NCI-H345 treated with DMSO at 0.1 percent for 48 hours (cell line): ENCODE results near the gene AP3B1.
A peak's percentile ranks its signal among the peaks of the same experiment; 100 is the strongest.

Source experiments
- DNase-seq: peaks from one replicate; lab custom pipeline; 2025; ENCODE audit not compliant: unreplicated experiment; lab: John Stamatoyannopoulos, UW

Gene AP3B1

DNA sequence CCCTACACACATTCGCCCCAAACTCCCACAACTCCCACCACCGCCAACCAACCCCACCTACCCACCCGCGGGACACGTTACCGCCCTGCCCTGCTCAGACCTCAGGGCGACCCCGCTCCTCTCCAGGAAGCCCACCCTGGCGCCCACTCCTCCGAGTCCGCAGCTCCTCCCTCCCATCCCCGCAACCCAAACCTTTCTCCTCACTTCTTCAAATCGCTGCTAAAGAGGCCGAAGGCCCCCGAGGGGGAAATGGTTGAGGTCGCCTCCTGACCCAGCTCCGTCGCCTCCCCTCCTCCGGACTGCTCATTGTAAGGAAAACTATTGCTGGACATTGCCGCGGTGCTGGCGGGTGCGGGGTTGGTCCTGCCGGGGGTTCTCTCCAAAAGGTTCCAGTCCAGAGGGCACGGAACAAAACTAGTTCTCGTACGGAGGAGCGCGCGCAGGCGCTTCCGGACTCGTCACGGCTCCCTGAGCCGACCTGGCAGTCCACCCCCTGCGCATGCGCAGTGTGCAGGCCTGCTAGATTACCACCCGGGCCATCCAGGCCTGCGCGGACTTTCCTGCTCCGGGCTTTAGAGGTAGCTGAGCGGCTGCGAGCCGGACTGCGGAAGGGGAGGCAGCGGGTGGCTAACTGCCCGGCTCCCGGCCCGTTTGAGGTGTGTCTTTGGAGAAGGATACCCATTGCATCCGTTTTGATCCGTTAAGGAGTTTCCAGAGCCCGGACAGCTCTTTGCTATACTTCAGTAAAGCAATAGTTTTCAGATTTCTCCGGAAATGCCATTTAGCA is at the start of gene AP3B1:
TSS of gene AP3B1 (minus strand) at position 451 of the 787 bp plus-strand sequence. CDS start at position 332, 119 bp downstream.
- DNase-seq: peak; percentile 92

DNA sequence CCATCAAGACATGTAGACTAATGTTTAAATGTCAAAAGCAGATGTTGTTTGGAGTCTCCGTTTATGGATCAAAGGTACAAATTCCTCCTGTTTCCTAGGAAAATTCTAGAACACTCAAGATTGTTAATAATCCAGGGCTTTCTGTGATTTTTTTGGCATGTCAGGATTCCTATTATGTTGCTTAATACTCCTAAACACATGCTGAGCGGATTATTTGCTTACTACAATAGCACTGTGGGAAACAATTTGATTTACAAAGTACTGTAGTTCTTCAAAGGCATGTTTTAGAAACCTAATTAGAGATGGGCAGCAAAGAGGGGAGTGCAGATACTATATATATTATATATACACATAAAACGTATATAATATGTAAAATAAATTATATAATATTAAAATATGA is 46.9 kb upstream of the AP3B1 start:
- DNase-seq: no peak

- no peak for DNase-seq
Measured at GRCh38 chr5:78339617-78340436, 45.3 kb upstream of the AP3B1 start.

DNA sequence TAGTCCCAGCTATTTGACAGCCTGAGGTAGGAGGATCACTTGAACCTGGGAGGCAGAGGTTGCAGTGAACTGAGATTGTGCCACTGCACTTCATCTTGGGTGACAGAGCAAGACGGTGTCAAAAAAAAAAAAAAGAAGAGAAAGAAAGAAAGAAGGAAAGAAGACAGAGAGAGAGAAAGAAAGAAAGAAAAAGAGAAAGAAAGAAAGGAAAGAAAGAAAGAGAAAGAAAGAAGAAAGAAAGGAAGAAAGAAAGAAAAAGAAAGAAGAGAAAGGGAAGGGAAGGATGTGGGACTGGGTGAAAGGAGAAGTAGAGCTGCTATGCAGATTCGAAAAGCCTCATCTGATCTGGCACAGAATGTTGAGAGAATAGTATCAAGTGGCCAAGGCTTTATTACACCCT is 42.2 kb upstream of the AP3B1 start:
- DNase-seq: no peak

DNA sequence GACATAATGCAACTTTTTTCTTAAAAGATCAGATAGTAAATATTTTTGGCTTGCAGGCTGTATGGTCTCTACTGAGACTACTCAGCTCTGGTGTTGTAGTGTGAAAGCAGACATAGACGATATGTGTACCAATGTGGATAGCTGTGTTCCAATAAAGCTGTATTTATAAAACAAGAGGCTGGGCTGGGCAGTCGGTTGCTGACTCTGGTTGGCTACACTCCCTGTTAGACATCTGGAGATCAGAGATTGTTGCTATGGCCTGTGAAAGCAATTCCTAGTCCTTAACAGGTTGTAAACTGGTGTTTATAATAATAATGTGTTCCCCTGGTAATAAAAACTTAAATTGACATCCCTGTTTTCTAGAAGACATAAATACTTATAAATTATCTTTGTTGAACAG is 41.5 kb upstream of the AP3B1 start:
- no peak for DNase-seq

DNA sequence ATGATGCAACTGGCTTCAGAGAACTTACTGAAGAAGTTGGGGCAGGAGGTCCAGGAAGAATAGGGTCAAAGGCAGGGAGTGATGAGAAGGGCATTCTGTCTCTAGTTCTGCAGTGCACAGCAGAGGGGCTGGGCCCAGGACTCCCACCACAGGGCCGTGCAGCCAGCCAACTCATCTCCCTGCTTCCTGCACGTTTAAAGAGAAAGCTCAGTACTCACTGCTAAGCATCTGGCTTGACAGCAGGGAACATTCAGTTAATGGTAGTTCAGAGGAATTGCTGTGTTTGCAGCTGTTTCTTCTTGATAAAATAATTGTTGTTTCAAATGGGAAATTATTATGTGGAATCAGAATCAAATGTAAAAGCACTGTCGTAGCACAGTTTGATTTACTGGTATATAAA is 40.3 kb upstream of the AP3B1 start:
- DNase-seq: no peak

GRCh38 chr5:78331523-78332080 is 37.1 kb upstream of the AP3B1 start:
- no peak for DNase-seq

- DNase-seq: no peak
Measured at GRCh38 chr5:78328585-78329173, 34.2 kb upstream of the AP3B1 start.

DNA sequence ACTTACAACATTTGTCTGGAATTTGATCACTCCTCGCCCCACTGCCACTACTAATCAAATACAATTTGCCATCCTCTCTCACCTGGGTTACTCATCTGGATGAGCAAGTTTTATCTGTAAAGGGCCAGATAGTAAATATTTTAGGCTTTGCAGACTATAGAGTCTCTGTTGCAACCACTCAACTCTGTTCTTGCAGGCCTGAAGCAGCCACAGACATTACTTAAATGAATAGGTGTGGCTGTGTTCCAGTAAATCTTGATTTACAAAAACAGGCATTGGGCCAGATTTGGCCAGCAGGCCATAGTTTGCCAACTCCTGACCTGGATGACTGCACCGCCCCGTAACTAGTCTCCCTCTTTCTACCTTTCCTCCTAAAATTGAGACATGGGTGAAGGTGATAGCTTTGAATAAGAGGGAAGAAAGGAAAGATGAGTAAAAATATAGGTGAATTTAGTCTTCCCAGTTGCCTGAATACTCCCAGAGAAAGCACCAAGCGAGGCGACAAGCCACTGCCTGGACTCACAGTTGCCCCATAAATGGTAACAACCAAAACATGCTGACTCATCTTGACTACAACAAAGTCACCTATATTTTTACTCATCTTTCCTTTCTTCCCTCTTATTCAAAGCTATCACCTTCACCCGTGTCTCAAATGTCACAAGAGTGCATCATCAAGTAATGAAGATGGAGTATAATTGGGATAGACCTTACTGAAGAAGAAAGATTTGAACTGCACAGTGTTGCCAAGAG is 33.4 kb upstream of the AP3B1 start:
- DNase-seq: no peak

- no peak for DNase-seq
Measured at GRCh38 chr5:78326930-78327329, 32.4 kb upstream of the AP3B1 start.

- no peak for DNase-seq
Measured at GRCh38 chr5:78323241-78323640, 28.7 kb upstream of the AP3B1 start.

- no peak for DNase-seq
Measured at GRCh38 chr5:78320401-78320800, 25.9 kb upstream of the AP3B1 start.

- DNase-seq: no peak
Measured at GRCh38 chr5:78318337-78318736, 23.8 kb upstream of the AP3B1 start.

DNA sequence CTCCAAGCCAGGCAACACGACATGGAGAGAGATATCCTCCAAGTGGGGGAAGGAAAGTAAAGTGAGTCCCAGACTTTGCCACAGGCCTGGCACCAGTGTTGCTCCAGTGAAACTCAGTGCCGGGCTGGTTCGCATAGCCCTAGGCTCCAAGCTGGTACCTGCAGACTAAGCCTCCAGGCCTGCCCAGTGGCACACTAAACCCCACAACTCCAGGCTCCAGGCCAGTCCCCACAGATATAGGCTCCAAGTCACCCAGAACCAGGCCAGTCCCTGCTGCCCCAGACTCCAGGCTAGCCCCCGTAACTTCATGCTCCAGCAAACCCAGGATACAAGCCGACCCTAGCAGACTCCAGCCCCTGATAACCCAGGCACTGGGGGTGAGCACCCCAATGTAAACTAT is 23.0 kb upstream of the AP3B1 start:
- no peak for DNase-seq

DNA sequence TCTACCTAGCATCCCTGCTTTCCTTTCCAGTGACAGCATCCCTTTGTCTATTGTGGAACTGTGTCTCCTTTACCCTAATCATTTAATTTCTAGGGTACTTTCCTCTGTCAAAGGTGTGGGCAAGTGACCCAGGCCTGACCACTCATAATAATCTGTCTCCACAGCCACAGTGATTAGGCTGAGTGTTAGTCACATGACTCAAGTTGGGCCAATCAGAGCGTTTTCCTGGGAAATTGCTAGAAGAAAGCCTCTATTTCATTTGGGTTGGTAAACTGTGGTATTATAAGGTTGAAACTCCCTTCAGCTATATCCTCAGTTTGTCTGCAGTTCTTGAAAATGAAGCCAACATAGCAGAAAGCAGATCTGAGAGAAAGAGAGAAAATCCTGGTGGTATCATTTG is 14.2 kb upstream of the AP3B1 start:
- DNase-seq: no peak

DNA sequence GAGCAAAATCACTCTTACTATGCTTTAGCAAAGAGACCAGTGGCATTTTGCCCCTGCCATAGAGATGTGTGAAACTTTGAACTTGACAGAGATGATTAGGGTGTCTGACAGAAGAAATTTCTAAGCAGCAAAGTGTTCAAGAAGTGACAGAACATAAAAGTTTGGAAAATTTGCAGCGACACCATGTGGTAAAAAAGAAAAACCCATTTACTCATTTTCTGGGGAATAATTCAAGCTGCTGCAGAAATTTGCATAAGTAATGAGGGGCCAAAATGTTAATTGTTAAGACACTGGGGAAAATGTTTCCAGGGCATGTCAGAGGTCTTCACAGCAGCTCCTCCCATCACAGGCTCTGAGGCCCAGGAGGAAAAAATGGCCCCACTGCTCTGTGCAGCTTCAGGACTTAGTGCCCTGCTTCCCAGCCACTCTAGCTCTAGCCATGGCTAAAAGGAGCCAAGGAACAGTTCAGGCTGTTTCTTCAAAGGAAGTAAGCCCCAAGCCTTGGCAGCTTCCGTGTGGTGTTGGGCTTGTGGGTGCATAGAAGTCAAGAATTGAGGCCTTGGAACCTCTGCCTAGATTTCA is 6.1 kb upstream of the AP3B1 start:
- no peak for DNase-seq

- DNase-seq: peak; percentile 43
Measured at GRCh38 chr5:78295035-78295961, 800 bp upstream of the AP3B1 start.

DNA sequence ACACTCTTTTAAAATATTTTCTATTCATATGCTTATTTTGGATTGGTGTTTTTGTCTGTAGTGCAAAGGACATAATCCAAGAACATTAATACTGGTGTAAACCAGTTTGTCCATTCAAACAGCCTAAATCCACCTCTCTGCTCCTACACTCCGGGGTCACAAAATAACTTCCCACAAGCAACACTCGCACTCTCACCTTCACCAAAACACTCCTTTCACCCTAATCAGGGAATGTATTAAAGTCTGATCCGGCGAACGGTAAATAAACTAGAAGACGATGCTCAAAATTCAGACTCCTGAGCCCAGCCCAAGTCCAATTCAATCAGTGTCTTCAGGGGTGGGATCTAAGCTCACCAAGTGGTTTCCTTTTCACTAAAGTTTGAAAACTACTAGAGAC is 649 bp downstream of the AP3B1 start:
- no peak for DNase-seq

GRCh38 chr5:78291687-78292086 is 2.8 kb downstream of the AP3B1 start:
- no peak for DNase-seq
